Ovary (tissue), 3 donors: Measurements from ENCODE around the gene RTN1.

ENCODE experiments used
- CTCF ChIP-seq, 3 donors: fragments of 450-650 bp in 2 of 3; fragments of 200-600 bp in 1 of 3; IDR thresholded peaks; one replicate each; pipeline versions ENCODE4 v1.5.1 to v1.8.0; 2016 to 2022; ENCODE audit warnings: antibody characterized with exemption in 3 of 3, mild to moderate bottlenecking in 1 of 3
- EP300 ChIP-seq: sonication (generic); formaldehyde crosslinking; IDR thresholded peaks from one replicate; pipeline ENCODE4 v1.6.1; 2017; ENCODE audit warnings: antibody characterized with exemption
- POLR2A ChIP-seq: fragments of 450-650 bp; IDR thresholded peaks from one replicate; pipeline ENCODE4 v1.6.1; 2017; ENCODE audit warnings: antibody characterized with exemption, mild to moderate bottlenecking, moderate library complexity
- donor health status: DM: no; HTN: no; CAD: no.

DNA sequence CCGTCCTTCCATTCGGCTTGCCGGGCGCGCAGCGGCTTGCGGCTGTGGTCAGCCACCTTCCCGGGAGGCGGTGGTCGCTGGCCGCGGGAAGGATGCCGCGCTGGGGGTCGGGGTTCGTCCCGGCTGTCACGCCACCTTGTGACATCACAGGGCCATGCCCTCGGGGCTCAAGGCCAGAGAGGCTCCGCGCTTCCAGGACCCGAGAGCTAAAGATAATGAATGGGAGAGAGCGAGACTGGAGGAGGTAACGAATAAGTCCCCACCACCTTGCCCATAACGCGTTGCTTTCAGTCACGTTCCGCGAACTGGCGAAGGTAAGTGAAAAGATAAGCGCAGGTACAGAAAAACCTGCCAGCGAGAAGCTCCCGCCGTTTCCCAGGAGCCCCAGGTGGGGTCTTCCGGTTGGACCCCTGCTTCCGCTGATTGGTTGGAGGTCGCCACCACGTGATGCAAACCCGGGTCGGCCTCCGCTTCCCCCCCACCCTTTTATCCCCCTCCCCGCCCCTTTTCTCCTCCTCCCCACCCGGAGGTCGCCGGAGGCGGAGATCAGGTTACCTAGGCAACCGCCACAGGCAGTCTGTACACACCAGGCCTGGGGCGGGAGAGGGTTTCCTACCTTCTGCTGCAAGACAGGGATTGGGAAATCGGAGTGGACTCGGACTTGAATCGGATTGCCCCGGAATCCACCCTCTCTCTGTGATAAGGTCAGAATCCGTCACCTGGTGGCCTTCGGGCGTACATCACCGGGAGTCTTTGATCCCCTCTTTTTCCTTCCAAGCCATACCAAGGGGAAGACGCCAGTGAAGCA is 49.2 kb upstream of the RTN1 start, which contains the start of gene LRRC9:
- TF ChIP-seq CTCF (IDR thresholded peaks at IDR 0.05) (no peak), POLR2A (no peak), EP300 (no peak)
